Heart left ventricle (tissue), 16 donors: ENCODE measurements around the gene FARSA. TPM values are rescaled to one million over a fixed set of nuclear protein-coding genes. Genes with fewer than 3 reads are reported as not detected.

Experiments used
- ATAC-seq, 4 donors: fragments of 200-7000 bp; cut with Tn5 transposase; one replicate each; pipeline ENCODE4 v1.9.1; 2020 to 2022; ENCODE audit warnings: moderate library complexity in 4 of 4, mild to moderate bottlenecking in 3 of 4, moderate number of reproducible peaks in 1 of 4
- DNase-seq, 5 donors: peaks; one replicate each; pipeline ENCODE4 v3.0.0-alpha.2; 2020
- H3K27ac ChIP-seq, 12 donors: fragments of 200-600 bp; sonication (generic) in 4 of 12; one replicate each; pipeline versions ENCODE4 v1.5.0 to v1.8.0; 2016 to 2022; ENCODE audit warnings: mild to moderate bottlenecking in 2 of 12
- H3K27me3 ChIP-seq, 9 donors: fragments of 200-600 bp; sonication (generic) in 2 of 9; one replicate each; pipeline versions ENCODE4 v1.5.1 to v1.8.0; 2016 to 2022; ENCODE audit warnings: mild to moderate bottlenecking in 3 of 9
- H3K36me3 ChIP-seq, 9 donors: fragments of 200-600 bp; sonication (generic) in 2 of 9; one replicate each; pipeline versions ENCODE4 v1.5.0 to v1.8.0; 2018 to 2022; ENCODE audit warnings: mild to moderate bottlenecking in 2 of 9
- H3K4me1 ChIP-seq, 12 donors: fragments of 200-600 bp; sonication (generic) in 4 of 12; one replicate each; pipeline versions ENCODE4 v1.5.0 to v1.8.0; 2016 to 2022; ENCODE audit warnings: mild to moderate bottlenecking in 3 of 12
- H3K4me3 ChIP-seq, 12 donors: fragments of 200-600 bp; sonication (generic) in 4 of 12; one replicate each; pipeline versions ENCODE4 v1.5.0 to v1.8.0; 2017 to 2022; ENCODE audit warnings: mild to moderate bottlenecking in 9 of 12, moderate library complexity in 4 of 12
- H3K9me3 ChIP-seq, 12 donors: fragments of 200-600 bp; sonication (generic) in 4 of 12; one replicate each; pipeline versions ENCODE4 v1.5.0 to v1.8.0; 2016 to 2022; ENCODE audit warnings: mild to moderate bottlenecking in 1 of 12
- POLR2A ChIP-seq, 2 donors: fragments of 450-650 bp; IDR thresholded peaks; one replicate each; pipeline ENCODE4 v1.6.1; 2017; ENCODE audit warnings: antibody characterized with exemption in 2 of 2, mild to moderate bottlenecking in 2 of 2, moderate library complexity in 2 of 2
- WGBS, 4 donors: extraction: QIAGEN DNeasy Blood & Tissue Kit in 2 of 4; methylation state at CpG; one replicate each; pipeline versions ENCODE4 v1.1.5 to v1.1.7; 2013 to 2018; 5-methylcytosine and 5-hydroxymethylcytosine counted together
- intact Hi-C, 10 donors: fragments of 100-400 bp; cut with DNase I; formaldehyde crosslinking; loops; one replicate each; pipeline versions ENCODE4 v1.11.1 to v1.14.2; 2022
- polyA plus RNA-seq, 2 donors: library from polyadenylated mRNA; stranded (reverse); fragments of 200-250 nt; gene quantifications; one replicate each; pipeline ENCODE4 v1.2.3, GENCODE V29; 2013
- total RNA-seq, 9 donors: library from RNA; depleted of rRNA in 2 of 9; stranded (reverse); fragments of >200 nt in 2 of 9; fragmentation: NEBNext Ultra II Directional in 3 of 9; extraction: Animal tissue kit (Norgen Biotek cat#: 25700) in 3 of 9; gene quantifications; one replicate each; pipeline versions ENCODE4 v1.1.0 to v1.2.4, GENCODE V29; 2016 to 2023
- TF ChIP-seq, protein P1 (sequence below), 12 donors: fragments of 200-600 bp; sonication (generic) in 4 of 12; IDR thresholded peaks; one replicate each; pipeline versions ENCODE4 v1.5.0 to v1.8.0; 2018 to 2022; ENCODE audit warnings: antibody characterized with exemption in 12 of 12, mild to moderate bottlenecking in 5 of 12
- donor health status: ischemic (EF 13 %, LVEDD 7.1; RV severe dilation, severe dysfunction).
- donor health status: healthy with polysubstance abuse.
- donor health status: DM: no; HTN: yes; CAD: no.
- donor health status: DM: no; HTN: no; CAD: no.
- donor health status: ischemic (EF 25% LVEDD 6.9; RV normal size, moderate dysfunction).
- donor health status: ischemic (EF 25% LVEDD 5.7; RV mildly dilated, moderate dysfunction).
- donor health status: healthy.
- donor health status: DM: yes; HTN: yes; CAD: no.
- donor health status: ischemic (EF 35%, LVEDD 5.7; RV mildly dilated, moderate dysfunction).
- donor health status: nonischemic (EF 11% LVEDD 7.7; RV severe dilation, severe dysfunction).
- donor health status: DM: yes; HTN: yes; CAD: no.
- donor health status: PGD.
- donor health status: ischemic (EF 29% LVEDD 5.4; RV normal size, mild dysfunction).
- donor health status: nonischemic (EF 23%, LVEDD 6.1; RV moderate dilation, normal function).

FARSA gene
- total and polyA plus RNA-seq, 11 donors: 35.0 to 104 (median 40.6) TPM

DNA sequence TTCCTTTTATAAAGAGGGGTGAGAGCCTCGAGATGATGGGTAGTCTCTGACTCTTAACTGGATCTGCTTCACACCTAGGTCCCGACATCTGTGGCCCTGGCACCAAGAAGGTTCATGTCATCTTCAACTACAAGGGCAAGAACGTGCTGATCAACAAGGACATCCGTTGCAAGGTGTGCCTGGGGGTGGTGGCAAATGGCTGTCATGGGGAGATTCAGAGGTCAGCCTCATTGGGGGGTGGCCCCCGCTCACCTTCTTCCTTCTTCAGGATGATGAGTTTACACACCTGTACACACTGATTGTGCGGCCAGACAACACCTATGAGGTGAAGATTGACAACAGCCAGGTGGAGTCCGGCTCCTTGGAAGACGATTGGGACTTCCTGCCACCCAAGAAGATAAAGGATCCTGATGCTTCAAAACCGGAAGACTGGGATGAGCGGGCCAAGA lies 6.5 kb upstream of the FARSA start:
- no peaks in the 10 kb centered on the region for H3K9me3 ChIP-seq
- 43 to 50% (median 50%) methylated on average over 9 to 10 of the region's 10 CpGs for WGBS, 4 donors
- no peak for ATAC-seq
- no peaks in the 10 kb centered on the region for H3K27me3 ChIP-seq
- H3K36me3 ChIP-seq: peaks cover 2 to 59% (median 53%) of the 10 kb centered on the region in 9 donors
- peak overlapping the region in 7 of 12 donors; percentile 42 to 96 (median 92) for H3K27ac ChIP-seq
- DNase-seq: no peak
- H3K4me1 ChIP-seq: peaks cover 6 to 68% (median 36%) of the 10 kb centered on the region in 12 donors
- intact Hi-C loops: loop anchor here in 2 of 10 donors (2.0 to 10.0 kb wide), 2 partner anchors 49 to 55 kb away; partner anchors contain the start of genes DNASE2 (in 1 of the 2), GCDH (in 1 of the 2) and KLF1 (in 1 of the 2)
- peak overlapping the region in 9 of 12 donors; percentile 63 to 99 (median 95) for H3K4me3 ChIP-seq
- TF ChIP-seq, protein P1, sequence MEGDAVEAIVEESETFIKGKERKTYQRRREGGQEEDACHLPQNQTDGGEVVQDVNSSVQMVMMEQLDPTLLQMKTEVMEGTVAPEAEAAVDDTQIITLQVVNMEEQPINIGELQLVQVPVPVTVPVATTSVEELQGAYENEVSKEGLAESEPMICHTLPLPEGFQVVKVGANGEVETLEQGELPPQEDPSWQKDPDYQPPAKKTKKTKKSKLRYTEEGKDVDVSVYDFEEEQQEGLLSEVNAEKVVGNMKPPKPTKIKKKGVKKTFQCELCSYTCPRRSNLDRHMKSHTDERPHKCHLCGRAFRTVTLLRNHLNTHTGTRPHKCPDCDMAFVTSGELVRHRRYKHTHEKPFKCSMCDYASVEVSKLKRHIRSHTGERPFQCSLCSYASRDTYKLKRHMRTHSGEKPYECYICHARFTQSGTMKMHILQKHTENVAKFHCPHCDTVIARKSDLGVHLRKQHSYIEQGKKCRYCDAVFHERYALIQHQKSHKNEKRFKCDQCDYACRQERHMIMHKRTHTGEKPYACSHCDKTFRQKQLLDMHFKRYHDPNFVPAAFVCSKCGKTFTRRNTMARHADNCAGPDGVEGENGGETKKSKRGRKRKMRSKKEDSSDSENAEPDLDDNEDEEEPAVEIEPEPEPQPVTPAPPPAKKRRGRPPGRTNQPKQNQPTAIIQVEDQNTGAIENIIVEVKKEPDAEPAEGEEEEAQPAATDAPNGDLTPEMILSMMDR (IDR thresholded peaks at IDR 0.05): no peak
- TF ChIP-seq POLR2A (IDR thresholded peaks at IDR 0.05): no peak

DNA sequence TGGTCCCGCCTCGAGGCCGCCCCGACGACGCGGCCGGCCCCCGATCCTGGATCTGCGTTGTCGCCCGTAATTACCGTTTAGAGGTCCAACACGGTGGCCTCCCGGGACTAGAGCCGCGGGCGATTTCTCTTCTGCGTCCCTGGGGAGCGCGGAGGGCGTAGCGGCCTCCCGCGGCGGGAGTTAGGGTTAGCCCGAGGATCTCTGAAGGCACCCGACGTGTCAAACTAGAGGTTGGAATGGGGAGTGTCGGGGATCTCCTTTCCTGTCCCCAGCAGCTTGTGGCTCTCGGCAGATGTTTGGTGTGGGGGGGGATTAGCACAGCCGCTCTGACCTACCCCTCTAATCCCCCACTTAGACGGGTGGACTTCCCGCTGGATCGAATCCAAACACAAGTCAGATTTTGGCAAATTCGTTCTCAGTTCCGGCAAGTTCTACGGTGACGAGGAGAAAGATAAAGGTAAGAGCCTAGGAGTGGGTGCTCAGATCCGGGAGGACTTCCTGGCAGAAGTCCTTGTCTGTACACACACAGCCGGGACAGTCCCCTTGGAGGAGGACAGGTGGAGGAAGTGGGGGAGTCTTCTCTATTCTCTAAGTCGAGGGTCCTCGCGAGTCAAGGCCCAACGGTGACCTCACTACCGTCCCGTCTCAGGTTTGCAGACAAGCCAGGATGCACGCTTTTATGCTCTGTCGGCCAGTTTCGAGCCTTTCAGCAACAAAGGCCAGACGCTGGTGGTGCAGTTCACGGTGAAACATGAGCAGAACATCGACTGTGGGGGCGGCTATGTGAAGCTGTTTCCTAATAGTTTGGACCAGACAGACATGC lies 5.5 kb upstream of the FARSA start:
- WGBS, 4 donors: 0 to 1% (median 0%) methylated on average over 45 to 54 of the region's 54 CpGs
- intact Hi-C loops: loop anchor here in 2 of 10 donors (2.0 to 10.0 kb wide), 2 partner anchors 48 to 54 kb away; partner anchors contain the start of genes DNASE2 (in 1 of the 2), GCDH (in 1 of the 2) and KLF1 (in 1 of the 2)
- Histone ChIP-seq H3K9me3 (no peaks in the 10 kb centered on the region), H3K4me1 (peaks cover 6 to 63% (median 36%) of the 10 kb centered on the region in 12 donors), H3K27me3 (no peaks in the 10 kb centered on the region), H3K27ac (peak overlapping the region; percentile 75 to 96 (median 92)), H3K4me3 (peak overlapping the region; percentile 63 to 99 (median 95)), H3K36me3 (peaks cover 2 to 49% (median 43%) of the 10 kb centered on the region in 9 donors)
- peak in 3 of 4 donors; percentile 0 to 24 (median 7) for ATAC-seq
- peak in 1 of 5 donors; percentile 50 for DNase-seq
- TF ChIP-seq POLR2A (IDR thresholded peaks at IDR 0.05): no peak
- TF ChIP-seq, protein P1 (IDR thresholded peaks at IDR 0.05): peak in 3 of 12 donors; percentile 16 to 24 (median 24)

DNA sequence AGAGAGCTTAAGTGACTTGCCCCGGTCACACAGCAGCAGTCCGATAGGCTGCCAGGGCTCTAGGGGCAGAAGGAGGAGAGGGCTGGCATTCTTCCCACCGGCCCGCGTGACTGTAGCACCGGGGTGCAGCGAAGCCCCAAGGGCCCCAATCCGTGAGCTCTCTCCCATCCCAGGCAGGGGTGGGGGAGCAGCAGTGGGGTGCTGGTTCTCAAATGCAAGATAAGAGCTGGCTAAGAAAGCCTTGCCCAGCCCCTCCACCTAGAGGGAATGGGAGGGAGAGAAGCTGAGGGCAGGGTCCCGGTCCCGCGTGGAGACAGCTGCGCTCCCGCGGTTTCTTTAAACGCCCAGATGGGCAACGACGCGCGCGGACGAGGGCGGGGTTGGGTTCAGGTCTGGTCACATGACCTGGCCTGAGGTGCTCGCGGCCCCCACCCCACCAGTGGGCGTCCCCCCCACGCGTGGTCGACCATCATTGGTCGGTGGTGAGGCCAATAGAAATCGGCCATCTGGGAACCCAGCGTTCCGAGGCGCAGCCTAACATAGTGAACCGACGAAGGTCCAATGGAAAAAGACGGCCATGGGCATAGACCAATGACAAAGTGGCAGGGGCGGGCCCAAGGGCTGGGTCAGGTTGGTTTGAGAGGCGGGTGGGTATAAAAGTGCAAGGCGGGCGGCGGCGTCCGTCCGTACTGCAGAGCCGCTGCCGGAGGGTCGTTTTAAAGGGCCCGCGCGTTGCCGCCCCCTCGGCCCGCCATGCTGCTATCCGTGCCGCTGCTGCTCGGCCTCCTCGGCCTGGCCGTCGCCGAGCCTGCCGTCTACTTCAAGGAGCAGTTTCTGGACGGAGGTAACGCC lies 4.6 kb upstream of the FARSA start, which contains the start of gene CALR:
CALR (plus strand) TSS at position 683 of the 852 bp plus-strand sequence; CDS start at position 754, 71 bp downstream.
- Histone ChIP-seq H3K36me3 (peaks cover 2 to 41% (median 34%) of the 10 kb centered on the region in 9 donors), H3K27me3 (no peaks in the 10 kb centered on the region), H3K27ac (peak within 1 kb of the TSS; percentile 75 to 96 (median 92)), H3K4me3 (peak within 1 kb of the TSS; percentile 63 to 99 (median 95)), H3K9me3 (no peaks in the 10 kb centered on the region), H3K4me1 (peaks cover 6 to 58% (median 35%) of the 10 kb centered on the region in 12 donors)
- TF ChIP-seq, protein P1 (IDR thresholded peaks at IDR 0.05): no peak
- TF ChIP-seq POLR2A (IDR thresholded peaks at IDR 0.05): peak; percentile 100
- intact Hi-C loops: loop anchor here in 2 of 10 donors (2.0 to 10.0 kb wide), 2 partner anchors 47 to 53 kb away; partner anchors contain the start of genes DNASE2 (in 1 of the 2), GCDH (in 1 of the 2) and KLF1 (in 1 of the 2)
- WGBS, 4 donors: 0 to 1% (median 0%) methylated on average over 42 to 63 of the region's 63 CpGs
- ATAC-seq (peak; percentile 92 to 95 (median 95)), DNase-seq (peak; percentile 99 to 100 (median 100))
